ENCODE measurements around the gene PPM1F.

PPM1F gene

GRCh38 chr22:21936151-21936775, 16.4 kb downstream of the PPM1F start:
- no peaks in the 10 kb centered on the region for H3K9me3 Mint-ChIP-seq
- H3K27me3 Mint-ChIP-seq = no peaks in the 10 kb centered on the region
- intact Hi-C loops (cut with micrococcal nuclease) = loop anchor here (2.0 to 5.0 kb wide), 3 partner anchors 69 to 224 kb away; partner anchors contain the start of gene MAPK1
- H3K36me3 Mint-ChIP-seq (ENCODE audit: low read depth) = peaks cover 92% of the 10 kb centered on the region
- H3K4me3 Mint-ChIP-seq = no peak overlapping the region
- peaks cover 57% of the 10 kb centered on the region for H3K4me1 Mint-ChIP-seq (ENCODE audit: low read depth)
- peak overlapping the region; percentile 100 for H3K27ac Mint-ChIP-seq

- Mint-ChIP-seq H3K4me3 (no peak overlapping the region), H3K4me1 (ENCODE audit: low read depth) (peaks cover 37% of the 10 kb centered on the region), H3K27me3 (no peaks in the 10 kb centered on the region), H3K27ac (peak overlapping the region; percentile 100), H3K36me3 (ENCODE audit: low read depth) (peaks cover 93% of the 10 kb centered on the region), H3K9me3 (no peaks in the 10 kb centered on the region)
- intact Hi-C loops (cut with micrococcal nuclease) = no loop called here
These were observed 18.7 kb downstream of the PPM1F start for GRCh38 chr22:21933910-21934309.

GRCh38 chr22:21933413-21933812, 19.2 kb downstream of the PPM1F start:
- H3K4me3 Mint-ChIP-seq = no peak overlapping the region
- H3K9me3 Mint-ChIP-seq = no peaks in the 10 kb centered on the region
- H3K4me1 Mint-ChIP-seq (ENCODE audit: low read depth) = peaks cover 37% of the 10 kb centered on the region
- intact Hi-C loops (cut with micrococcal nuclease) = no loop called here
- H3K27ac Mint-ChIP-seq = peak overlapping the region; percentile 100
- H3K36me3 Mint-ChIP-seq (ENCODE audit: low read depth) = peaks cover 93% of the 10 kb centered on the region
- H3K27me3 Mint-ChIP-seq = no peaks in the 10 kb centered on the region

- Mint-ChIP-seq H3K27me3 (no peaks in the 10 kb centered on the region), H3K36me3 (ENCODE audit: low read depth) (peaks cover 93% of the 10 kb centered on the region), H3K4me3 (no peak overlapping the region), H3K4me1 (ENCODE audit: low read depth) (peaks cover 37% of the 10 kb centered on the region), H3K27ac (no peak overlapping the region), H3K9me3 (no peaks in the 10 kb centered on the region)
- intact Hi-C loops (cut with micrococcal nuclease) = no loop called here
These were observed 20.3 kb downstream of the PPM1F start for GRCh38 chr22:21932347-21932746.

GRCh38 chr22:21931056-21931455, 21.6 kb downstream of the PPM1F start:
- Mint-ChIP-seq H3K36me3 (ENCODE audit: low read depth) (peaks cover 99% of the 10 kb centered on the region), H3K4me3 (no peak overlapping the region), H3K27me3 (no peaks in the 10 kb centered on the region), H3K9me3 (no peaks in the 10 kb centered on the region), H3K27ac (no peak overlapping the region), H3K4me1 (ENCODE audit: low read depth) (peaks cover 30% of the 10 kb centered on the region)
- intact Hi-C loops (cut with micrococcal nuclease) = no loop called here

- Mint-ChIP-seq H3K36me3 (ENCODE audit: low read depth) (peaks cover 100% of the 10 kb centered on the region), H3K27ac (no peak overlapping the region), H3K9me3 (no peaks in the 10 kb centered on the region), H3K27me3 (no peaks in the 10 kb centered on the region), H3K4me3 (no peak overlapping the region), H3K4me1 (ENCODE audit: low read depth) (peaks cover 25% of the 10 kb centered on the region)
- intact Hi-C loops (cut with micrococcal nuclease) = no loop called here
These were observed 23.4 kb downstream of the PPM1F start for GRCh38 chr22:21929253-21929652.

GRCh38 chr22:21928048-21928447, 24.6 kb downstream of the PPM1F start:
- H3K4me3 Mint-ChIP-seq = no peak overlapping the region
- intact Hi-C loops (cut with micrococcal nuclease) = no loop called here
- no peaks in the 10 kb centered on the region for H3K9me3 Mint-ChIP-seq
- H3K4me1 Mint-ChIP-seq (ENCODE audit: low read depth) = peaks cover 25% of the 10 kb centered on the region
- H3K27me3 Mint-ChIP-seq = no peaks in the 10 kb centered on the region
- peaks cover 100% of the 10 kb centered on the region for H3K36me3 Mint-ChIP-seq (ENCODE audit: low read depth)
- peak overlapping the region; percentile 59 for H3K27ac Mint-ChIP-seq

GRCh38 chr22:21927174-21927823, 25.3 kb downstream of the PPM1F start:
- intact Hi-C loops (cut with micrococcal nuclease) = no loop called here
- Mint-ChIP-seq H3K36me3 (ENCODE audit: low read depth) (peaks cover 100% of the 10 kb centered on the region), H3K27me3 (no peaks in the 10 kb centered on the region), H3K4me1 (ENCODE audit: low read depth) (peaks cover 25% of the 10 kb centered on the region), H3K9me3 (no peaks in the 10 kb centered on the region), H3K27ac (peak overlapping the region; percentile 47), H3K4me3 (no peak overlapping the region)

- peaks cover 25% of the 10 kb centered on the region for H3K4me1 Mint-ChIP-seq (ENCODE audit: low read depth)
- intact Hi-C loops (cut with micrococcal nuclease) = no loop called here
- H3K36me3 Mint-ChIP-seq (ENCODE audit: low read depth) = peaks cover 100% of the 10 kb centered on the region
- H3K9me3 Mint-ChIP-seq = no peaks in the 10 kb centered on the region
- no peaks in the 10 kb centered on the region for H3K27me3 Mint-ChIP-seq
- no peak overlapping the region for H3K4me3 Mint-ChIP-seq
- peak overlapping the region; percentile 47 for H3K27ac Mint-ChIP-seq
These were observed 25.9 kb downstream of the PPM1F start for GRCh38 chr22:21926728-21927127.

GRCh38 chr22:21923163-21923561, 29.5 kb downstream of the PPM1F start:
- no peaks in the 10 kb centered on the region for H3K27me3 Mint-ChIP-seq
- H3K4me1 Mint-ChIP-seq (ENCODE audit: low read depth) = peaks cover 14% of the 10 kb centered on the region
- H3K27ac Mint-ChIP-seq = no peak overlapping the region
- H3K4me3 Mint-ChIP-seq = no peak overlapping the region
- peaks cover 96% of the 10 kb centered on the region for H3K36me3 Mint-ChIP-seq (ENCODE audit: low read depth)
- intact Hi-C loops (cut with micrococcal nuclease) = no loop called here
- H3K9me3 Mint-ChIP-seq = no peaks in the 10 kb centered on the region

- H3K4me3 Mint-ChIP-seq = no peak overlapping the region
- no peak overlapping the region for H3K27ac Mint-ChIP-seq
- H3K4me1 Mint-ChIP-seq (ENCODE audit: low read depth) = peaks cover 14% of the 10 kb centered on the region
- intact Hi-C loops (cut with micrococcal nuclease) = no loop called here
- no peaks in the 10 kb centered on the region for H3K9me3 Mint-ChIP-seq
- H3K36me3 Mint-ChIP-seq (ENCODE audit: low read depth) = peaks cover 95% of the 10 kb centered on the region
- H3K27me3 Mint-ChIP-seq = no peaks in the 10 kb centered on the region
These were observed 30.1 kb downstream of the PPM1F start for GRCh38 chr22:21922370-21923162.

- H3K36me3 Mint-ChIP-seq (ENCODE audit: low read depth) = peaks cover 92% of the 10 kb centered on the region
- intact Hi-C loops (cut with micrococcal nuclease) = no loop called here
- H3K4me3 Mint-ChIP-seq = no peak overlapping the region
- H3K27me3 Mint-ChIP-seq = no peaks in the 10 kb centered on the region
- H3K27ac Mint-ChIP-seq = no peak overlapping the region
- peaks cover 13% of the 10 kb centered on the region for H3K4me1 Mint-ChIP-seq (ENCODE audit: low read depth)
- no peaks in the 10 kb centered on the region for H3K9me3 Mint-ChIP-seq
These were observed 30.9 kb downstream of the PPM1F start for GRCh38 chr22:21921729-21922128.

- no peaks in the 10 kb centered on the region for H3K9me3 Mint-ChIP-seq
- H3K36me3 Mint-ChIP-seq (ENCODE audit: low read depth) = peaks cover 88% of the 10 kb centered on the region
- H3K27ac Mint-ChIP-seq = no peak overlapping the region
- intact Hi-C loops (cut with micrococcal nuclease) = no loop called here
- H3K4me1 Mint-ChIP-seq (ENCODE audit: low read depth) = peaks cover 12% of the 10 kb centered on the region
- no peak overlapping the region for H3K4me3 Mint-ChIP-seq
- H3K27me3 Mint-ChIP-seq = no peaks in the 10 kb centered on the region
These were observed 31.4 kb downstream of the PPM1F start for GRCh38 chr22:21921184-21921721.
